GM23338 (cell line): Measurements from ENCODE around the gene LRMDA. TPM values are rescaled to one million over a fixed set of nuclear protein-coding genes. Genes with fewer than 3 reads are reported as not detected.

Experiments used
- ATAC-seq: fragments of 200-7000 bp; cut with Tn5 transposase; 3 replicates; pipeline ENCODE4 v1.9.1; 2020
- DNase-seq: peaks from one replicate; pipeline ENCODE4 v3.0.0-alpha.2; 2015; ENCODE audit warnings: low spot score
- H2AFZ ChIP-seq: fragments of 200-600 bp; sonication (generic); 2 replicates; pipeline ENCODE4 v1.8.0; 2016; ENCODE audit warnings: antibody characterized with exemption, mild to moderate bottlenecking, moderate library complexity
- H3F3A ChIP-seq: fragments of 200-600 bp; sonication (generic); replicated peaks from 2 replicates; pipeline ENCODE4 v1.8.0; 2017; ENCODE audit warnings: antibody characterized with exemption, mixed run types, low read depth
- H3K27ac ChIP-seq: fragments of 200-600 bp; sonication (generic); 2 replicates; pipeline ENCODE4 v1.6.1; 2016; ENCODE audit warnings: low read depth
- H3K27me3 ChIP-seq: fragments of 200-600 bp; sonication (generic); 2 replicates; pipeline ENCODE4 v1.8.0; 2016; ENCODE audit warnings: mild to moderate bottlenecking, mixed run types, moderate library complexity; ENCODE audit not compliant: insufficient read depth
- H3K36me3 ChIP-seq: fragments of 200-600 bp; sonication (generic); 2 replicates; pipeline ENCODE4 v1.8.0; 2016; ENCODE audit warnings: mild to moderate bottlenecking; ENCODE audit not compliant: insufficient read depth
- H3K4me1 ChIP-seq: fragments of 200-600 bp; sonication (generic); 2 replicates; pipeline ENCODE4 v1.8.0; 2016; ENCODE audit warnings: mild to moderate bottlenecking, moderate library complexity; ENCODE audit not compliant: insufficient read depth
- H3K4me2 ChIP-seq: fragments of 200-600 bp; sonication (generic); 2 replicates; pipeline ENCODE4 v1.7.1; 2017; ENCODE audit warnings: mixed run types
- H3K4me3 ChIP-seq: fragments of 200-600 bp; sonication (generic); 2 replicates; pipeline ENCODE4 v1.6.1; 2016; ENCODE audit warnings: mixed run types
- H3K79me2 ChIP-seq: fragments of 200-600 bp; sonication (generic); replicated peaks from 2 replicates; pipeline ENCODE4 v1.8.0; 2017; ENCODE audit warnings: mild to moderate bottlenecking; ENCODE audit not compliant: insufficient read depth
- H3K9me2 ChIP-seq: fragments of 200-600 bp; sonication (generic); 2 replicates; pipeline ENCODE4 v1.8.0; 2017; ENCODE audit not compliant: insufficient read depth
- H4K20me1 ChIP-seq: fragments of 200-600 bp; sonication (generic); replicated peaks from 2 replicates; pipeline ENCODE4 v1.8.0; 2017; ENCODE audit warnings: mild to moderate bottlenecking; ENCODE audit not compliant: insufficient read depth
- H3K27ac Mint-ChIP-seq: 2 replicates; pipeline ENCODE4 v1.8.0; 2020; ENCODE audit warnings: inconsistent platforms, mild to moderate bottlenecking, moderate library complexity, mixed read lengths
- H3K27me3 Mint-ChIP-seq: 3 replicates; pipeline ENCODE4 v1.8.0; 2022; ENCODE audit warnings: low read depth, mild to moderate bottlenecking, moderate library complexity, mixed read lengths, inconsistent platforms; ENCODE audit not compliant: insufficient read depth, poor library complexity
- H3K36me3 Mint-ChIP-seq: 3 replicates; pipeline ENCODE4 v1.8.0; 2021; ENCODE audit warnings: low read depth, mild to moderate bottlenecking, inconsistent platforms, moderate library complexity, mixed read lengths
- H3K4me1 Mint-ChIP-seq: 3 replicates; pipeline ENCODE4 v1.8.0; 2020; ENCODE audit warnings: mild to moderate bottlenecking, inconsistent platforms, mixed read lengths
- H3K4me3 Mint-ChIP-seq: 3 replicates; pipeline ENCODE4 v1.8.0; 2021; ENCODE audit warnings: moderate library complexity, mild to moderate bottlenecking, inconsistent platforms, mixed read lengths
- H3K9me3 Mint-ChIP-seq: 3 replicates; pipeline ENCODE4 v1.8.0; 2020; ENCODE audit warnings: moderate library complexity, mild to moderate bottlenecking, inconsistent platforms, mixed read lengths
- CREB1 ChIP-seq: fragments of 250-450 bp; sonication (Bioruptor Pico); IDR thresholded peaks from 2 replicates; pipeline ENCODE4 v1.5.0; 2020; ENCODE audit warnings: low read depth, mild to moderate bottlenecking, moderate library complexity
- EZH2 ChIP-seq: fragments of 200-600 bp; sonication (generic); IDR thresholded peaks from one replicate; pipeline ENCODE4 v1.8.0; 2017; ENCODE audit warnings: antibody characterized with exemption, mild to moderate bottlenecking, low read depth; ENCODE audit not compliant: unreplicated experiment
- EZH2phosphoT487 ChIP-seq: fragments of 200-600 bp; sonication (generic); IDR thresholded peaks from one replicate; pipeline ENCODE4 v1.8.1; 2018; ENCODE audit warnings: antibody characterized with exemption; ENCODE audit not compliant: unreplicated experiment
- JUNB ChIP-seq: IDR thresholded peaks from one replicate; pipeline ENCODE4 v1.6.1; 2016; ENCODE audit warnings: antibody characterized with exemption; ENCODE audit not compliant: unreplicated experiment
- NANOG ChIP-seq: IDR thresholded peaks from 2 replicates; pipeline ENCODE4 v1.6.1; 2016; ENCODE audit warnings: antibody characterized with exemption, borderline replicate concordance
- POLR2AphosphoS5 ChIP-seq: IDR thresholded peaks from 2 replicates; pipeline ENCODE4 v1.6.1; 2016; ENCODE audit warnings: antibody characterized with exemption, low read depth
- STAT1 ChIP-seq: IDR thresholded peaks from one replicate; pipeline ENCODE4 v1.6.1; 2016; ENCODE audit warnings: antibody characterized with exemption; ENCODE audit not compliant: unreplicated experiment
- ZNF114 ChIP-seq: fragments of 250-450 bp; sonication (Bioruptor Pico); IDR thresholded peaks from 2 replicates; pipeline ENCODE4 v1.5.0; 2020; ENCODE audit warnings: mild to moderate bottlenecking, moderate library complexity
- ZNF331 ChIP-seq: fragments of 250-450 bp; sonication (Bioruptor Pico); IDR thresholded peaks from 2 replicates; pipeline ENCODE4 v1.5.0; 2020; ENCODE audit warnings: low read depth, mild to moderate bottlenecking, moderate library complexity
- ZNF462 ChIP-seq: fragments of 250-450 bp; sonication (Bioruptor Pico); IDR thresholded peaks from 2 replicates; pipeline ENCODE4 v1.5.0; 2020; ENCODE audit warnings: mild to moderate bottlenecking, moderate library complexity
- polyA plus RNA-seq: library from polyadenylated mRNA; unstranded; fragments of >200 nt; fragmentation: Nextera tagmentation; extraction: Ambion mirVana; gene quantifications from 2 replicates; pipeline ENCODE4 v1.2.1, GENCODE V29; 2016
- total RNA-seq: library from RNA; depleted of rRNA; stranded (reverse); fragments of >200 nt; shearing (Covaris generic); gene quantifications from 2 replicates; pipeline ENCODE4 v1.2.3, GENCODE V29; 2014
- TF ChIP-seq, protein P1 (sequence below), 2 experiments: fragments of 200-600 bp in 1 of 2; sonication (generic) in 1 of 2; conservative IDR thresholded peaks; 2 replicates each; pipeline versions ENCODE4 v1.5.1 to v1.6.1; 2016 to 2017; ENCODE audit warnings: antibody characterized with exemption in 2 of 2, low read depth in 2 of 2, mild to moderate bottlenecking in 2 of 2, moderate library complexity in 1 of 2
- TF ChIP-seq, protein P2 (sequence below): IDR thresholded peaks from 2 replicates; pipeline ENCODE4 v1.6.1; 2016; ENCODE audit warnings: antibody characterized with exemption
- TF ChIP-seq, protein P3 (sequence below): IDR thresholded peaks from one replicate; pipeline ENCODE4 v1.6.1; 2018; ENCODE audit warnings: antibody characterized with exemption; ENCODE audit not compliant: unreplicated experiment

The LRMDA gene
- total and polyA plus RNA-seq, 2 experiments from 2014 or later, result 0.90 to 1.8 TPM

DNA sequence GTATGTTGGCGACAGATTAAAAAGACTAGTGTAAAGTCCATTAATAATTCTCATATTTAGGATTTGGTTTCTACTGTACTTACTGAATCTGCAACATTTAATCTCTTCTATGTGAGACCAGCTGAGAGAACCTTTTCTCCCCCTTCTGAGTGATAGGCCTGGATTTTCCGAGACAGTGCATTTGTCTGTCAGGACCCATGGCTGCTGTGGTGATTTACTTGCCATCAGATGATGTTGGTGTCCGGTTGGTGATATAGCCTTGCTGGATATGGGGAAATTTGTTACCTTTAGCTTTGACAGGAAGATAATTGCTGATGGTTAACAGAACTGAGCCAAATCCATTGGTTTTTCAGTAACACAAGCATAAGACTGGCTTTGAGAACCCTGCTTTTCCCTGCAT, 517.2 kb downstream of the LRMDA start:
- H3K79me2 ChIP-seq, result no peaks in the 10 kb centered on the region
- 0 out of 2 replicates have a peak, but pooled peaks cover 11% of the 10 kb centered on the region for H3K9me2 ChIP-seq
- Mint-ChIP-seq H3K27ac (no peak overlapping the region), H3K36me3 (no peaks in the 10 kb centered on the region), H3K27me3 (peaks cover 1% of the 10 kb centered on the region), H3K4me3 (no peak overlapping the region), H3K4me1 (no peaks in the 10 kb centered on the region), H3K9me3 (peaks cover 10% of the 10 kb centered on the region; the same call in 1 of the 3 replicates)
- H3K4me2 ChIP-seq, result no peak overlapping the region
- no peaks in the 10 kb centered on the region for H4K20me1 ChIP-seq
- TF ChIP-seq NANOG, result no peak
- no peak for TF ChIP-seq CREB1
- TF ChIP-seq EZH2, result no peak
- TF ChIP-seq, protein P1, sequence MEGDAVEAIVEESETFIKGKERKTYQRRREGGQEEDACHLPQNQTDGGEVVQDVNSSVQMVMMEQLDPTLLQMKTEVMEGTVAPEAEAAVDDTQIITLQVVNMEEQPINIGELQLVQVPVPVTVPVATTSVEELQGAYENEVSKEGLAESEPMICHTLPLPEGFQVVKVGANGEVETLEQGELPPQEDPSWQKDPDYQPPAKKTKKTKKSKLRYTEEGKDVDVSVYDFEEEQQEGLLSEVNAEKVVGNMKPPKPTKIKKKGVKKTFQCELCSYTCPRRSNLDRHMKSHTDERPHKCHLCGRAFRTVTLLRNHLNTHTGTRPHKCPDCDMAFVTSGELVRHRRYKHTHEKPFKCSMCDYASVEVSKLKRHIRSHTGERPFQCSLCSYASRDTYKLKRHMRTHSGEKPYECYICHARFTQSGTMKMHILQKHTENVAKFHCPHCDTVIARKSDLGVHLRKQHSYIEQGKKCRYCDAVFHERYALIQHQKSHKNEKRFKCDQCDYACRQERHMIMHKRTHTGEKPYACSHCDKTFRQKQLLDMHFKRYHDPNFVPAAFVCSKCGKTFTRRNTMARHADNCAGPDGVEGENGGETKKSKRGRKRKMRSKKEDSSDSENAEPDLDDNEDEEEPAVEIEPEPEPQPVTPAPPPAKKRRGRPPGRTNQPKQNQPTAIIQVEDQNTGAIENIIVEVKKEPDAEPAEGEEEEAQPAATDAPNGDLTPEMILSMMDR (conservative IDR thresholded peaks at IDR 0.05; ENCODE audit: low read depth in 2 of 2), result no peak
- TF ChIP-seq POLR2AphosphoS5, result no peak
- no peak for TF ChIP-seq ZNF331 (CRISPR knock-in tag)
- no peak for TF ChIP-seq ZNF114 (CRISPR knock-in tag)
- no peak for TF ChIP-seq EZH2phosphoT487
- no peak for TF ChIP-seq STAT1
- TF ChIP-seq ZNF462, result no peak
- TF ChIP-seq JUNB, result no peak
- TF ChIP-seq, protein P2, sequence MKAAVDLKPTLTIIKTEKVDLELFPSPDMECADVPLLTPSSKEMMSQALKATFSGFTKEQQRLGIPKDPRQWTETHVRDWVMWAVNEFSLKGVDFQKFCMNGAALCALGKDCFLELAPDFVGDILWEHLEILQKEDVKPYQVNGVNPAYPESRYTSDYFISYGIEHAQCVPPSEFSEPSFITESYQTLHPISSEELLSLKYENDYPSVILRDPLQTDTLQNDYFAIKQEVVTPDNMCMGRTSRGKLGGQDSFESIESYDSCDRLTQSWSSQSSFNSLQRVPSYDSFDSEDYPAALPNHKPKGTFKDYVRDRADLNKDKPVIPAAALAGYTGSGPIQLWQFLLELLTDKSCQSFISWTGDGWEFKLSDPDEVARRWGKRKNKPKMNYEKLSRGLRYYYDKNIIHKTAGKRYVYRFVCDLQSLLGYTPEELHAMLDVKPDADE, result no peak
- TF ChIP-seq, protein P3, sequence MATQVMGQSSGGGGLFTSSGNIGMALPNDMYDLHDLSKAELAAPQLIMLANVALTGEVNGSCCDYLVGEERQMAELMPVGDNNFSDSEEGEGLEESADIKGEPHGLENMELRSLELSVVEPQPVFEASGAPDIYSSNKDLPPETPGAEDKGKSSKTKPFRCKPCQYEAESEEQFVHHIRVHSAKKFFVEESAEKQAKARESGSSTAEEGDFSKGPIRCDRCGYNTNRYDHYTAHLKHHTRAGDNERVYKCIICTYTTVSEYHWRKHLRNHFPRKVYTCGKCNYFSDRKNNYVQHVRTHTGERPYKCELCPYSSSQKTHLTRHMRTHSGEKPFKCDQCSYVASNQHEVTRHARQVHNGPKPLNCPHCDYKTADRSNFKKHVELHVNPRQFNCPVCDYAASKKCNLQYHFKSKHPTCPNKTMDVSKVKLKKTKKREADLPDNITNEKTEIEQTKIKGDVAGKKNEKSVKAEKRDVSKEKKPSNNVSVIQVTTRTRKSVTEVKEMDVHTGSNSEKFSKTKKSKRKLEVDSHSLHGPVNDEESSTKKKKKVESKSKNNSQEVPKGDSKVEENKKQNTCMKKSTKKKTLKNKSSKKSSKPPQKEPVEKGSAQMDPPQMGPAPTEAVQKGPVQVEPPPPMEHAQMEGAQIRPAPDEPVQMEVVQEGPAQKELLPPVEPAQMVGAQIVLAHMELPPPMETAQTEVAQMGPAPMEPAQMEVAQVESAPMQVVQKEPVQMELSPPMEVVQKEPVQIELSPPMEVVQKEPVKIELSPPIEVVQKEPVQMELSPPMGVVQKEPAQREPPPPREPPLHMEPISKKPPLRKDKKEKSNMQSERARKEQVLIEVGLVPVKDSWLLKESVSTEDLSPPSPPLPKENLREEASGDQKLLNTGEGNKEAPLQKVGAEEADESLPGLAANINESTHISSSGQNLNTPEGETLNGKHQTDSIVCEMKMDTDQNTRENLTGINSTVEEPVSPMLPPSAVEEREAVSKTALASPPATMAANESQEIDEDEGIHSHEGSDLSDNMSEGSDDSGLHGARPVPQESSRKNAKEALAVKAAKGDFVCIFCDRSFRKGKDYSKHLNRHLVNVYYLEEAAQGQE, result no peak
- no peaks in the 10 kb centered on the region for H3K27me3 ChIP-seq
- no peaks in the 10 kb centered on the region for H3F3A ChIP-seq
- no peak overlapping the region for H2AFZ ChIP-seq
- H3K27ac ChIP-seq, result no peak overlapping the region
- no peak overlapping the region for H3K4me3 ChIP-seq
- no peaks in the 10 kb centered on the region for H3K4me1 ChIP-seq
- no peak for DNase-seq
- no peaks in the 10 kb centered on the region for H3K36me3 ChIP-seq
- ATAC-seq, result no peak
